ENCODE data around the gene FOXO1.
A peak's percentile ranks its signal among the peaks of the same experiment; 100 is the strongest.

Gene FOXO1

GRCh38 chr13:40556453-40556852 lies 110.0 kb downstream of the FOXO1 start:
- no peak for DNase-seq
- Histone ChIP-seq H3K36me3 (ENCODE audit: control insufficient read depth in 1 of 2, insufficient read depth in 2 of 2, low read depth in 1 of 2, low read length in 2 of 2) (peaks cover 3 to 13% of the 10 kb centered on the region in 2 experiments), H2AFZ (ENCODE audit: low read depth, low read length) (no peak overlapping the region), H3K4me1 (ENCODE audit: control insufficient read depth, insufficient read depth, low read depth, low read length) (peaks cover 14% of the 10 kb centered on the region), H2BK12ac (ENCODE audit: low read length in 2 of 2) (no peak overlapping the region), H4K91ac (ENCODE audit: low read length) (no peak overlapping the region), H3K9ac (ENCODE audit: low read length) (no peak overlapping the region), H3K27ac (ENCODE audit: low read length, poor library complexity, severe bottlenecking) (no peak overlapping the region), H3K14ac (ENCODE audit: low read length in 2 of 2) (no peak overlapping the region), H2BK120ac (ENCODE audit: low read depth, low read length) (no peak overlapping the region), H3K9me3 (ENCODE audit: control insufficient read depth, low read length) (no peaks in the 10 kb centered on the region), H4K8ac (ENCODE audit: low read length) (no peak overlapping the region), H2BK5ac (ENCODE audit: low read depth, low read length, poor library complexity, severe bottlenecking) (no peak overlapping the region), H3K18ac (ENCODE audit: low read depth in 1 of 2, low read length in 2 of 2) (no peak overlapping the region), H3K27me3 (ENCODE audit: control insufficient read depth in 1 of 2, insufficient read depth in 1 of 2, low read length in 2 of 2) (no peaks in the 10 kb centered on the region), H2BK15ac (ENCODE audit: low read depth, poor library complexity, severe bottlenecking) (no peak overlapping the region), H3K4ac (ENCODE audit: low read depth in 1 of 2, low read length in 2 of 2) (no peak overlapping the region), H2AK5ac (ENCODE audit: low read length, severe bottlenecking) (no peak overlapping the region), H3K23ac (ENCODE audit: low read length in 2 of 2) (no peak overlapping the region), H3K79me1 (replicated peaks; ENCODE audit: low read length, poor library complexity, severe bottlenecking) (peaks cover 8% of the 10 kb centered on the region), H3K4me2 (ENCODE audit: low read length, poor library complexity, severe bottlenecking) (no peak overlapping the region), H3K4me3 (ENCODE audit: insufficient read depth in 1 of 2, low read depth in 1 of 2, low read length in 2 of 2) (no peak overlapping the region)

GRCh38 chr13:40553356-40553755 lies 113.1 kb downstream of the FOXO1 start:
- no peak overlapping the region for H2BK5ac ChIP-seq (ENCODE audit: low read depth, low read length, poor library complexity, severe bottlenecking)
- no peak overlapping the region for H2AFZ ChIP-seq (ENCODE audit: low read depth, low read length)
- no peak overlapping the region for H3K4ac ChIP-seq (ENCODE audit: low read depth in 1 of 2, low read length in 2 of 2)
- H3K9me3 ChIP-seq (ENCODE audit: control insufficient read depth, low read length), result no peaks in the 10 kb centered on the region
- H3K4me3 ChIP-seq (ENCODE audit: insufficient read depth in 1 of 2, low read depth in 1 of 2, low read length in 2 of 2), result no peak overlapping the region
- H2BK15ac ChIP-seq (ENCODE audit: low read depth, poor library complexity, severe bottlenecking), result no peak overlapping the region
- no peak for DNase-seq
- no peaks in the 10 kb centered on the region for H3K36me3 ChIP-seq (ENCODE audit: control insufficient read depth in 1 of 2, insufficient read depth in 2 of 2, low read depth in 1 of 2, low read length in 2 of 2)
- H3K4me2 ChIP-seq (ENCODE audit: low read length, poor library complexity, severe bottlenecking), result no peak overlapping the region
- H2AK5ac ChIP-seq (ENCODE audit: low read length, severe bottlenecking), result no peak overlapping the region
- H3K23ac ChIP-seq (ENCODE audit: low read length in 2 of 2), result no peak overlapping the region
- H2BK120ac ChIP-seq (ENCODE audit: low read depth, low read length), result no peak overlapping the region
- peak overlapping the region; percentile 71 for H3K27ac ChIP-seq (ENCODE audit: low read length, poor library complexity, severe bottlenecking)
- no peak overlapping the region for H3K18ac ChIP-seq (ENCODE audit: low read depth in 1 of 2, low read length in 2 of 2)
- no peak overlapping the region for H4K8ac ChIP-seq (ENCODE audit: low read length)
- 78% methylated on average over 2 of the region's 3 CpGs for WGBS
- no peak overlapping the region for H3K14ac ChIP-seq (ENCODE audit: low read length in 2 of 2)
- peaks cover 14% of the 10 kb centered on the region for H3K79me1 ChIP-seq (replicated peaks; ENCODE audit: low read length, poor library complexity, severe bottlenecking)
- H3K9ac ChIP-seq (ENCODE audit: low read length), result no peak overlapping the region
- H2BK12ac ChIP-seq (ENCODE audit: low read length in 2 of 2), result no peak overlapping the region
- no peaks in the 10 kb centered on the region for H3K27me3 ChIP-seq (ENCODE audit: control insufficient read depth in 1 of 2, insufficient read depth in 1 of 2, low read length in 2 of 2)
- H4K91ac ChIP-seq (ENCODE audit: low read length), result no peak overlapping the region
- peaks cover 16% of the 10 kb centered on the region for H3K4me1 ChIP-seq (ENCODE audit: control insufficient read depth, insufficient read depth, low read depth, low read length)

GRCh38 chr13:40552895-40553294 lies 113.5 kb downstream of the FOXO1 start:
- H2AFZ ChIP-seq (ENCODE audit: low read depth, low read length), result no peak overlapping the region

GRCh38 chr13:40550130-40550529 lies 116.3 kb downstream of the FOXO1 start:
- H3K4ac ChIP-seq (ENCODE audit: low read depth in 1 of 2, low read length in 2 of 2), result no peak overlapping the region
- H3K27ac ChIP-seq (ENCODE audit: low read length, poor library complexity, severe bottlenecking), result no peak overlapping the region
- peak; percentile 26 for DNase-seq
- H3K27me3 ChIP-seq (ENCODE audit: control insufficient read depth in 1 of 2, insufficient read depth in 1 of 2, low read length in 2 of 2), result no peaks in the 10 kb centered on the region
- H4K8ac ChIP-seq (ENCODE audit: low read length), result no peak overlapping the region
- no peak overlapping the region for H3K9ac ChIP-seq (ENCODE audit: low read length)
- no peak overlapping the region for H2AK5ac ChIP-seq (ENCODE audit: low read length, severe bottlenecking)
- no peak overlapping the region for H2AFZ ChIP-seq (ENCODE audit: low read depth, low read length)
- H3K14ac ChIP-seq (ENCODE audit: low read length in 2 of 2), result no peak overlapping the region
- peaks cover 15% of the 10 kb centered on the region for H3K4me1 ChIP-seq (ENCODE audit: control insufficient read depth, insufficient read depth, low read depth, low read length)
- peaks cover 11% of the 10 kb centered on the region for H3K79me1 ChIP-seq (replicated peaks; ENCODE audit: low read length, poor library complexity, severe bottlenecking)
- H2BK120ac ChIP-seq (ENCODE audit: low read depth, low read length), result no peak overlapping the region
- H3K36me3 ChIP-seq (ENCODE audit: control insufficient read depth in 1 of 2, insufficient read depth in 2 of 2, low read depth in 1 of 2, low read length in 2 of 2), result no peaks in the 10 kb centered on the region
- H2BK12ac ChIP-seq (ENCODE audit: low read length in 2 of 2), result no peak overlapping the region
- no peak overlapping the region for H2BK15ac ChIP-seq (ENCODE audit: low read depth, poor library complexity, severe bottlenecking)
- H3K4me3 ChIP-seq (ENCODE audit: insufficient read depth in 1 of 2, low read depth in 1 of 2, low read length in 2 of 2), result no peak overlapping the region
- no CpG with 5 or more reads among the region's 2 CpGs for WGBS
- H3K18ac ChIP-seq (ENCODE audit: low read depth in 1 of 2, low read length in 2 of 2), result no peak overlapping the region
- H3K4me2 ChIP-seq (ENCODE audit: low read length, poor library complexity, severe bottlenecking), result no peak overlapping the region
- no peak overlapping the region for H2BK5ac ChIP-seq (ENCODE audit: low read depth, low read length, poor library complexity, severe bottlenecking)
- no peaks in the 10 kb centered on the region for H3K9me3 ChIP-seq (ENCODE audit: control insufficient read depth, low read length)
- H3K23ac ChIP-seq (ENCODE audit: low read length in 2 of 2), result no peak overlapping the region
- H4K91ac ChIP-seq (ENCODE audit: low read length), result no peak overlapping the region

More at GRCh38 chr13:40552895-40553294, 113.5 kb downstream of the FOXO1 start:
- H2BK15ac ChIP-seq (ENCODE audit: low read depth, poor library complexity, severe bottlenecking), result no peak overlapping the region
- no peaks in the 10 kb centered on the region for H3K9me3 ChIP-seq (ENCODE audit: control insufficient read depth, low read length)
- no peak overlapping the region for H2AK5ac ChIP-seq (ENCODE audit: low read length, severe bottlenecking)
- H2BK5ac ChIP-seq (ENCODE audit: low read depth, low read length, poor library complexity, severe bottlenecking), result no peak overlapping the region
- H3K27ac ChIP-seq (ENCODE audit: low read length, poor library complexity, severe bottlenecking), result peak overlapping the region; percentile 68
- H2BK120ac ChIP-seq (ENCODE audit: low read depth, low read length), result no peak overlapping the region
- WGBS, result 98% methylated on average over 6 of the region's 6 CpGs
- H4K8ac ChIP-seq (ENCODE audit: low read length), result no peak overlapping the region
- H3K27me3 ChIP-seq (ENCODE audit: control insufficient read depth in 1 of 2, insufficient read depth in 1 of 2, low read length in 2 of 2), result no peaks in the 10 kb centered on the region
- H4K91ac ChIP-seq (ENCODE audit: low read length), result no peak overlapping the region
- H3K9ac ChIP-seq (ENCODE audit: low read length), result no peak overlapping the region
- no peak overlapping the region for H2BK12ac ChIP-seq (ENCODE audit: low read length in 2 of 2)
- H3K79me1 ChIP-seq (replicated peaks; ENCODE audit: low read length, poor library complexity, severe bottlenecking), result peaks cover 14% of the 10 kb centered on the region
- H3K14ac ChIP-seq (ENCODE audit: low read length in 2 of 2), result no peak overlapping the region
- no peak overlapping the region for H3K18ac ChIP-seq (ENCODE audit: low read depth in 1 of 2, low read length in 2 of 2)
- H3K4me3 ChIP-seq (ENCODE audit: insufficient read depth in 1 of 2, low read depth in 1 of 2, low read length in 2 of 2), result no peak overlapping the region
- H3K4me2 ChIP-seq (ENCODE audit: low read length, poor library complexity, severe bottlenecking), result no peak overlapping the region
- H3K23ac ChIP-seq (ENCODE audit: low read length in 2 of 2), result no peak overlapping the region
- H3K4me1 ChIP-seq (ENCODE audit: control insufficient read depth, insufficient read depth, low read depth, low read length), result peaks cover 16% of the 10 kb centered on the region
- no peak for DNase-seq
- no peaks in the 10 kb centered on the region for H3K36me3 ChIP-seq (ENCODE audit: control insufficient read depth in 1 of 2, insufficient read depth in 2 of 2, low read depth in 1 of 2, low read length in 2 of 2)
- no peak overlapping the region for H3K4ac ChIP-seq (ENCODE audit: low read depth in 1 of 2, low read length in 2 of 2)

Measured in mesenchymal stem cell (in vitro differentiated cells and primary cell).